H1 (cell line): ENCODE measurements around the gene ZNF223.

Experiments
- BRCA1 ChIP-seq: IDR thresholded peaks from 2 replicates; pipeline ENCODE4 v1.6.1; 2012; ENCODE audit warnings: low read depth, low read length, improper control_type of control experiment
- CREB1 ChIP-seq: IDR thresholded peaks from 2 replicates; pipeline ENCODE4 v1.6.1; 2012; ENCODE audit warnings: inconsistent platforms
- CTCF ChIP-seq, 3 experiments: IDR thresholded peaks; 1 replicate in 2 of 3; 2 replicates in 1 of 3; pipeline versions ENCODE4 v1.5.1 to v1.6.1; 2011; ENCODE audit warnings: low read length in 3 of 3, mild to moderate bottlenecking in 3 of 3, inconsistent platforms in 2 of 3, low read depth in 1 of 3, moderate library complexity in 1 of 3; ENCODE audit not compliant: insufficient read depth in 1 of 3; ENCODE audit errors: control extremely low read depth in 1 of 3
- EP300 ChIP-seq, 2 experiments: IDR thresholded peaks; 1 replicate in 1 of 2; 2 replicates in 1 of 2; pipeline ENCODE4 v1.6.1; 2011 to 2012; ENCODE audit warnings: low read depth in 2 of 2, low read length in 2 of 2, mild to moderate bottlenecking in 2 of 2, borderline replicate concordance in 1 of 2, inconsistent platforms in 1 of 2, moderate library complexity in 1 of 2
- EZH2 ChIP-seq: fragments of 200-600 bp; sonication (generic); IDR thresholded peaks from 2 replicates; pipeline ENCODE4 v1.7.1; 2012; ENCODE audit warnings: low read depth, mild to moderate bottlenecking, moderate library complexity, low read length, inconsistent platforms; ENCODE audit not compliant: severe bottlenecking
- GTF2F1 ChIP-seq: IDR thresholded peaks from 2 replicates; pipeline ENCODE4 v1.6.1; 2012; ENCODE audit warnings: low read depth, low read length, improper control_type of control experiment, borderline replicate concordance
- JUND ChIP-seq: IDR thresholded peaks from 2 replicates; pipeline ENCODE4 v1.6.1; 2011; ENCODE audit warnings: mild to moderate bottlenecking, improper control_type of control experiment, low read length
- MAX ChIP-seq: IDR thresholded peaks from 2 replicates; pipeline ENCODE4 v1.6.1; 2012; ENCODE audit warnings: inconsistent platforms
- NANOG ChIP-seq: IDR thresholded peaks from 2 replicates; pipeline ENCODE4 v1.6.1; 2011; ENCODE audit warnings: low read length, low read depth, mild to moderate bottlenecking, inconsistent platforms; ENCODE audit not compliant: insufficient read depth, poor library complexity, severe bottlenecking
- POLR2A ChIP-seq, 2 experiments: IDR thresholded peaks; 1 replicate in 1 of 2; 2 replicates in 1 of 2; pipeline ENCODE4 v1.6.1; 2011; ENCODE audit warnings: low read depth in 2 of 2, low read length in 2 of 2, mild to moderate bottlenecking in 2 of 2; ENCODE audit errors: control extremely low read depth in 1 of 2
- SAP30 ChIP-seq: fragments of 300-600 bp; sonication (generic); IDR thresholded peaks from 2 replicates; pipeline ENCODE4 v1.7.1; 2012; ENCODE audit warnings: low read length, moderate library complexity, mild to moderate bottlenecking, inconsistent platforms; ENCODE audit not compliant: insufficient read depth, insufficient replicate concordance
- SP4 ChIP-seq: IDR thresholded peaks from 2 replicates; pipeline ENCODE4 v1.6.1; 2012; ENCODE audit warnings: low read length, inconsistent platforms
- SRF ChIP-seq: IDR thresholded peaks from 2 replicates; pipeline ENCODE4 v1.6.1; 2011; ENCODE audit warnings: mild to moderate bottlenecking, low read depth, low read length, moderate library complexity

GRCh38 chr19:44019498-44019897 is 32.3 kb upstream of the ZNF223 start:
- TF ChIP-seq CTCF (IDR thresholded peaks at IDR 0.05; ENCODE audit: control extremely low read depth in 1 of 3, insufficient read depth in 1 of 3, low read depth in 1 of 3, low read length in 3 of 3) (no peak), GTF2F1 (no peak), SAP30 (no peak), EP300 (IDR thresholded peaks at IDR 0.05; ENCODE audit: borderline replicate concordance in 1 of 2, low read depth in 2 of 2, low read length in 2 of 2) (no peak), MAX (no peak), CREB1 (no peak), EZH2 (no peak), SP4 (no peak), BRCA1 (no peak), NANOG (no peak), POLR2A (IDR thresholded peaks at IDR 0.05; ENCODE audit: control extremely low read depth in 1 of 2, low read depth in 2 of 2, low read length in 2 of 2) (no peak), JUND (no peak), SRF (no peak)
